Measurements from ENCODE around the gene C11orf52.

The C11orf52 gene

DNA sequence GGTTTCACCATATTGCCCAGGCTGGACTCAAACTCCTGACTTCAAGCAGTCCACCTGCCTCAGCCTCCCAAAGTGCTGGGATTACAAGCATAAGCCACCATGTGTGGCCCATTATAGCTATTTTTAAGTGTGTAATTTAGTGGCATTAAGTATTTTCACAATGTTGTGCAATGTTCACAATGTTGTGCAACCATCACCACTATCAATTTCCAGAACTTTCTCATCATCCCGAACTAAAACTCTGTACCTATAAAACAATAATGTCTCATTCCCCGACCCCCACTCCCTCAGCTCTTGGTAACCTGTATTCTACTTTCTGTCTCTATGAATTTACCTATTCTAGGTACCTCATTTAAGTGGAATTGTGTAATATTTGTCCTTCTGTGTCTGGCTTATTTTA is 31.9 kb upstream of the C11orf52 start:
- H3K36me3 ChIP-seq (ENCODE audit: control insufficient read depth, insufficient read depth, low read length) = no peaks in the 10 kb centered on the region
- no peak overlapping the region for H3K4me3 ChIP-seq (ENCODE audit: low read length)
- H3K9ac ChIP-seq (ENCODE audit: low read length) = no peak overlapping the region
- H3K4me1 ChIP-seq (ENCODE audit: control insufficient read depth, insufficient read depth, low read length) = no peaks in the 10 kb centered on the region
- no peak overlapping the region for H3K27ac ChIP-seq (ENCODE audit: low read depth, low read length)
- no peaks in the 10 kb centered on the region for H3K27me3 ChIP-seq (ENCODE audit: control insufficient read depth, insufficient read depth, low read length)

DNA sequence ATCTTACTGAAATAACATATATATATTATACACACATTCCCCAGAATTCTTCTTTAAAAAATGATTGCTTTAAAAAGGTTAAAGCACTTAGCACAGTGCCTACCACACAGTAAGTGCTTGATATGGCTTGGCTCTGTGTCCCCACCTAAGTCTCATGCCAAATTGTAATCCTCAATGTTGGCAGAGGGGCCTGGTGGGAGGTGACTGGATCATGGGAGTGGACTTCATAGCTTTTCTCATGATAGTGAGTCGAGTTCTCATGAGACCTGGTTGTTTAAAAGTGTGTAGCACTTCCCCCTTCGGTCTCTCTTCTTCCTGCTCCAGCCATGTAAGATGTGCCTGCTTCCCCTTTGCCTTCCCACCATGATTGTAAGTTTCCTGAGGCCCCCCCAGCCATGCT is 13.3 kb upstream of the C11orf52 start:
- H3K27me3 ChIP-seq (ENCODE audit: control insufficient read depth, insufficient read depth, low read length) = no peaks in the 10 kb centered on the region
- no peak overlapping the region for H3K9ac ChIP-seq (ENCODE audit: low read length)
- H3K4me1 ChIP-seq (ENCODE audit: control insufficient read depth, insufficient read depth, low read length) = peaks cover 4% of the 10 kb centered on the region
- no peaks in the 10 kb centered on the region for H3K36me3 ChIP-seq (ENCODE audit: control insufficient read depth, insufficient read depth, low read length)
- no peak overlapping the region for H3K4me3 ChIP-seq (ENCODE audit: low read length)
- no peak overlapping the region for H3K27ac ChIP-seq (ENCODE audit: low read depth, low read length)

DNA sequence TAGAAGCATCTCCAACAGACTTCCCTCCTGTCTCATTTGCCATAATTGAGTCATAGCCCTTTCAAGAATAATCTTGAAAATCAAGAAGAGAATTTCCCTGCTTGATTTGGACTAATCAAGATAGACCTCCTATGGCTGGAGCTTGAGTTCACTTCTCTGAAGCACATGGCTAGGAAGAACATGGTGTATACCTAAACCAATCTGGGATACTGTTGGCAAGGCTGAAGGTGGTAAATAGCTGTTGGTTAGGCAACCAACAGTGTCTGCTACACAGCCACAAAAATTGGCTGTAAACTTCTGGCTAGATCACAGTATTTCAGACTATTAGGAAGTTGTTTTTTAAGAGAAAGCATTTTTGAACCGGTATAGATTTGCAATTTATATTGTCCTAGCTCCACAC is 12.0 kb upstream of the C11orf52 start:
- H3K9ac ChIP-seq (ENCODE audit: low read length) = no peak overlapping the region
- no peak overlapping the region for H3K4me3 ChIP-seq (ENCODE audit: low read length)
- no peak overlapping the region for H3K27ac ChIP-seq (ENCODE audit: low read depth, low read length)
- no peaks in the 10 kb centered on the region for H3K36me3 ChIP-seq (ENCODE audit: control insufficient read depth, insufficient read depth, low read length)
- no peaks in the 10 kb centered on the region for H3K27me3 ChIP-seq (ENCODE audit: control insufficient read depth, insufficient read depth, low read length)
- H3K4me1 ChIP-seq (ENCODE audit: control insufficient read depth, insufficient read depth, low read length) = peaks cover 4% of the 10 kb centered on the region

DNA sequence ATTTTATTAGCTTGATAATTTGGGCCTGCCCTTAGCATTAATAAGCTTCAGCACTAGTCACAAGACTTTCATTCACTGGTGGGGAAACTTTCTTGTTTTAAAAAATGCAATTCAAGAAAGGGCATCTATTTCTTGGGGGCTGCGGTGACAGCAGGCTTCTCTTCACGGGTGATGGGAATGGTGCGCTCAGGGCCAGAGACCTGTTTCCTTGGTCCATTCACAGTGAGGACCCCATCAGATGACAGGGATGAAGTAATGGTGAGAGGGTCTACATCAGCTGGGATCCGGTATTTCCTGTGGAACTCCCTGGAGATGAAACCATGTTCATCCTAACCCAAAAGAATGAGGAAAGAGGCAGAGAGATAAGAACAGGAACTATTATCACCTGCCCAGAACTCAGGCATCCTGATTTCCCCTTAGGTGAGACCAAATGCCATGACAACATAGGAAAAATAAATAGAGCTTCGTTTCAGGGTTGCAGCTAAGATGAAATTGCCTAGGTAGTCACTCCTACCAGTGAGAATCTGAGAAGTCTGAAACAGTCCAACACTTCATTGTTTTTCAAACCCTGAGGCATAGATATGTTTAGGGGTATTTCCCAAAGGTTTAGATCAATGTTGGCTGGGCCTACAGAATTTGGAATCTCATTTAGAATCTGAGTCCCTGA is 9.9 kb upstream of the C11orf52 start:
- no peaks in the 10 kb centered on the region for H3K36me3 ChIP-seq (ENCODE audit: control insufficient read depth, insufficient read depth, low read length)
- peak overlapping the region; percentile 51 for H3K27ac ChIP-seq (ENCODE audit: low read depth, low read length)
- H3K4me3 ChIP-seq (ENCODE audit: low read length) = no peak overlapping the region
- peaks cover 3% of the 10 kb centered on the region for H3K27me3 ChIP-seq (ENCODE audit: control insufficient read depth, insufficient read depth, low read length)
- H3K9ac ChIP-seq (ENCODE audit: low read length) = no peak overlapping the region
- peaks cover 10% of the 10 kb centered on the region for H3K4me1 ChIP-seq (ENCODE audit: control insufficient read depth, insufficient read depth, low read length)

DNA sequence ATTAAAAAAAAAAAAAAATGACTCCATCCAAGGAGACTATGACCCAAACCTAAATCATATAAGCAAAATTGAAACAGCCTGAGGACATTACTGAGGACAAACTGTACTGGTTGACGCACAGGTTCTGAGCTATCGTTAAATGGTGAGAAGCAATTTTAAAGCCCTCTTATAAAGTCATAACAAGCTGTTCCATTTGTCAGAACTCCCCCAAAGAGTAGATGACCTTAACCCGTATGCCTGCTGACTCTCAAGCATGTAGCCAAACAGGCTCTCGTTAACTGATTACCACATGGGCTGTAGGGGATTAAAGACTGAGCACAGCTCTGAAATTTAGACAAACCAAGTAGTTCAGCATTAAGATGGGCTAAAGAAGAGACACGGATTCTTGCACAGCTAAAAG is 9.3 kb upstream of the C11orf52 start:
- Histone ChIP-seq H3K9ac (ENCODE audit: low read length) (no peak overlapping the region), H3K27me3 (ENCODE audit: control insufficient read depth, insufficient read depth, low read length) (peaks cover 3% of the 10 kb centered on the region), H3K4me1 (ENCODE audit: control insufficient read depth, insufficient read depth, low read length) (peaks cover 12% of the 10 kb centered on the region), H3K27ac (ENCODE audit: low read depth, low read length) (peak overlapping the region; percentile 98), H3K4me3 (ENCODE audit: low read length) (peak overlapping the region; percentile 36), H3K36me3 (ENCODE audit: control insufficient read depth, insufficient read depth, low read length) (no peaks in the 10 kb centered on the region)

DNA sequence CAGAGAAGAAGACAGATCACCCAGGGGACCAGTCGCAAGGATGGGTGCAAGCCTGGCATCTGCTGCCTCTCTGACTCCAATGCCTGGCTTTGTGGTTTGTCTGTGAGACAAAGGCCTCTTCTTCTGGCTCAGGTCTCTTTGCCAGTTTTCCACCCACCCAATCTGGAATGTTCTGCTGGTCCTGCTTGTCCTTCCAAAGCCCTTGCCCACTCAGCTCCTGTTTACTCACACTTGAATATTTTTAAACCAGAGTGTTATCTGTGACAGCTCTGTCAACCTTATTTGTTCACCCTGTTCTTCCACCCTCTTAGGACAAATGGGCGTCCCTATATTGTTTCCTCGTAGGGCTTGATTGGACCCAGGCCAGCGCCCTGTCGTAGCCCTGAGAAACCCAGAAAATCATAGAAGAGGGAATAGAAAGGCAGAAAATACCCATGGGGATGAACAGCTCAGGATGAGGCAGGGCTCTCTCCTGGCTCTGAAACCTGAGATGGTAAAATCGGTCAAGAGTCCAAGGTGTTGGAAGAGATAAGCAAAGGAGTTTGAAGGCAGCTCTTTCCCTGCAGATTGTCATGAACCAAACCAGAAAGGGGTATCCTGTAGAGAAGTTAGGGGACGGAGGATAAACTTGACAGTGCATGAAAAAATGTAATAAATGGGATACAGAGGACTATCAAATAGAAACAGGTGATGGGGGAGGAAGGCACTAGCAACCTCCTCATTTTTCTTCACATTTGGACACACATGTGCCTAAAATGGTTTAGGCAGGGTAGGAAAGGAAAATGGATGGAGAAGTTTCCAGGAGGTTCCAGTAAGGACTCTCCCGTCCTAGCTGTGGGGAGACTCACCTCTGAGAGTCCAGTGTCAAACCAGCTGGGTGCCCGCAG is 7.8 kb upstream of the C11orf52 start:
- Histone ChIP-seq H3K27ac (ENCODE audit: low read depth, low read length) (peak overlapping the region; percentile 98), H3K4me3 (ENCODE audit: low read length) (peak overlapping the region; percentile 78), H3K27me3 (ENCODE audit: control insufficient read depth, insufficient read depth, low read length) (peaks cover 3% of the 10 kb centered on the region), H3K36me3 (ENCODE audit: control insufficient read depth, insufficient read depth, low read length) (no peaks in the 10 kb centered on the region), H3K4me1 (ENCODE audit: control insufficient read depth, insufficient read depth, low read length) (peaks cover 12% of the 10 kb centered on the region), H3K9ac (ENCODE audit: low read length) (peak overlapping the region; percentile 6)

DNA sequence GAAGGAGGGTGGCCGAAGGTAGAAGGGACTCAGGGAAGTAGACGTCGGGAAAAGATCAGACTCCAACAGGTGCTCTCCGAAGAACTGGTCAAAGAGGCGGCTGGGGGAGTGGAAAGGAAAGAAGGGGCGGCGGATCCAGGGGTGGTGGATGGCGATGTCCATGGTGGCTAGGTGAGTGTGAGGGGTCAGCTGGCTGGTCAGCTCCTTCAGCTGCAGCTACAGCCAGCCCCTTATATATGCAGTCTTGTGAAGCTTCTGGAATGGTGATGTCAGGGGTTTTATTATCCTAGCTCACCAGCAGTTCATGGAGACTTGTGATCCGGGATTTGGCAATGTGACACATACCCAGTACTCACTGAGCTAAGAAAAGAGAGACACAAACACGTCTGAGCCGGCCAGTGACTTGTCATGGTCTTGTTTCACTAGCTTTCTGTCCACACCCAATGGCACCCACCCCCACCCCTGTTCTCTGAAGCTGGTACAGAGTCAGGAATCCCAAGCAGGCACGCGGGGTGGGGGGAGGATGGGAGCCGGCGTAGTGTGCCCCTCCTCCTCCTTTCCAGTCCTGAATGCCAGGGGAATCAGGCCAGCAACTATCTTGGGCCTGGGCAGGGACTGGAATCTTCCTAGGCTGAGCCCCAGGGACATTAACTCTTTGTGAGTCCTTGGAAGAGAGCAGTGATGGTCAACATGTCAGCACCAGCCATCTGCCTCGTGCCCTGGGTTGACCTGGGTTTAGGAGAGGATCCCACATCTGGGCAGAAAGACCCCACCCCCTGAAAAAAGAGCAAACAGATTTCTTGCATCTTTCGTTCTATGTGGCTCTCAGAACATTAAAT is 6.9 kb upstream of the C11orf52 start, which contains the start of gene CRYAB:
Gene CRYAB (minus strand): TSS at position 208 of the 839 bp plus-strand sequence. CDS start 46 bp downstream, at position 162.
- peaks cover 3% of the 10 kb centered on the region for H3K27me3 ChIP-seq (ENCODE audit: control insufficient read depth, insufficient read depth, low read length)
- H3K9ac ChIP-seq (ENCODE audit: low read length) = peak within 1 kb of the TSS; percentile 57
- peak within 1 kb of the TSS; percentile 98 for H3K27ac ChIP-seq (ENCODE audit: low read depth, low read length)
- H3K4me3 ChIP-seq (ENCODE audit: low read length) = peak within 1 kb of the TSS; percentile 78
- H3K4me1 ChIP-seq (ENCODE audit: control insufficient read depth, insufficient read depth, low read length) = peaks cover 12% of the 10 kb centered on the region
- no peaks in the 10 kb centered on the region for H3K36me3 ChIP-seq (ENCODE audit: control insufficient read depth, insufficient read depth, low read length)

DNA sequence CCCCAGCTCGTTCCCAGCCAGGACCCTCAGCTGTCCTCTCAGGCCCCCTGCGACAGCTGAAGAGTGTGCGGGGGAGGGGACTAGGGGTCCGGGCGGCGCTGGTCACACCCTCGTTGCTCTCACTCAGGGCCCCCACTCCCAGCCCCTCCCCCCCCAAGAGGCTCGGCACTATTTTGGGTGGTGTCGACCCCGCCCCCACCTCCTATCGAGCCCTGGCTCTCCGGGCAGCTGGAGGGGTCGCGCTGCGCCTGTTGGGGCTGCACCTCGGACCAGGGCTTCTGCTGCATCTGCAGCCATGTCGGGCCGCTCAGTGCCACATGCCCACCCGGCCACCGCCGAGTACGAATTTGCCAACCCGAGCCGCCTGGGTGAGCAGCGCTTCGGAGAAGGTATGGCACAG is 6.2 kb upstream of the C11orf52 start, which contains the start of gene HSPB2:
Gene HSPB2 (plus strand): TSS at position 200 of the 400 bp plus-strand sequence. CDS start 96 bp downstream, at position 296.
- Histone ChIP-seq H3K36me3 (ENCODE audit: control insufficient read depth, insufficient read depth, low read length) (no peaks in the 10 kb centered on the region), H3K4me1 (ENCODE audit: control insufficient read depth, insufficient read depth, low read length) (peaks cover 12% of the 10 kb centered on the region), H3K27ac (ENCODE audit: low read depth, low read length) (peak within 1 kb of the TSS; percentile 98), H3K27me3 (ENCODE audit: control insufficient read depth, insufficient read depth, low read length) (peaks cover 3% of the 10 kb centered on the region), H3K9ac (ENCODE audit: low read length) (peak within 1 kb of the TSS; percentile 57), H3K4me3 (ENCODE audit: low read length) (peak within 1 kb of the TSS; percentile 78)

DNA sequence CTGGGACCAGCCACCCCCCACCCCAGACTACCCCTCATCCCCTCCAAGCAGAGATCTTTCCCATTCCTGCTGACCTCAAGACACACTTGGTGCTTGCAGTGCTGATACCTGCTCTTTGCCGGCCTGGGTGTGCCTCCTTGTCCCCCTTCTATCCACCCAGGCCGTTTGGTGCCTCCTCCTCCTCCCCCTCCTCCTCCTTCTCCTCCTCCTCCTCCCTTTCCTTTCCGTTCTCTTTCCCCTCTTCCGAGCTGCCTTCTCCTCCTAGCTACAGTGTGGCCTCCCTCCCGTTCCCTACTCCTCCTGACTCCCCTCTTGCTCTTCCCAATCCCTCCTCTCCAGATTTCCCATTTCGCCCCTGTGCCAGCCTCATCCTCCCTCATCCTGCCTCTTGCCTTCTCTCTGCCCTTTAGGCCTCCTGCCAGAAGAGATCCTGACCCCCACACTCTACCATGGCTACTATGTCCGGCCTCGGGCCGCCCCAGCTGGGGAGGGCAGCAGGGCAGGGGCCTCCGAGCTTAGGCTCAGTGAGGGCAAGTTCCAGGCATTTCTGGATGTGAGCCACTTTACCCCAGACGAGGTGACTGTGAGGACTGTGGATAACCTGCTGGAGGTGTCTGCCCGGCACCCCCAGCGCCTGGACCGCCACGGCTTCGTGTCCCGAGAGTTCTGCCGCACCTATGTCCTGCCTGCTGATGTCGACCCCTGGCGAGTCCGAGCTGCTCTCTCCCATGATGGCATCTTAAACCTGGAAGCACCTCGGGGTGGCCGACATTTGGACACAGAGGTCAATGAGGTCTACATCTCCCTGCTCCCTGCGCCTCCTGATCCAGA is 5.5 kb upstream of the C11orf52 start:
- H3K27me3 ChIP-seq (ENCODE audit: control insufficient read depth, insufficient read depth, low read length) = peaks cover 3% of the 10 kb centered on the region
- H3K4me1 ChIP-seq (ENCODE audit: control insufficient read depth, insufficient read depth, low read length) = peaks cover 12% of the 10 kb centered on the region

DNA sequence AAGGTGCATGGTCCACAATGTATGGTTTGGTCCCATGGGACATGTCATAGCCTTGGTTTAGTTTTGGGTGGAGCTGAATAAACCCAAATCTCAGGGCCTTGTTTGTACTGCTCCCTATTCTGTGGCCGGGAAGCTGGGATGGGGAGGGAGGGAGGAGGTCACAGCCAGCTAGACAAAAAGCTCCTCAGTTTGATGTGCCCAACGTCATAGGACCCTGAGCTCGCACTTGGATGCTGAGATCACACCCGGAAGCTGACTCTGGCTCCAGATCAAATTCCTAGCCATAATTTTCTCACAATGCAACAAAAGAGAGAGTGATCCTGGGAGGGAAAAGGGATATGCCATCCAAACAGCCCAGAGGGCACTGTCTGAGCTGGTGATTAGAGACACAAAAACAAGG is 4.7 kb upstream of the C11orf52 start:
- Histone ChIP-seq H3K36me3 (ENCODE audit: control insufficient read depth, insufficient read depth, low read length) (no peaks in the 10 kb centered on the region), H3K27ac (ENCODE audit: low read depth, low read length) (peak overlapping the region; percentile 98), H3K9ac (ENCODE audit: low read length) (no peak overlapping the region), H3K4me1 (ENCODE audit: control insufficient read depth, insufficient read depth, low read length) (peaks cover 12% of the 10 kb centered on the region), H3K27me3 (ENCODE audit: control insufficient read depth, insufficient read depth, low read length) (peaks cover 3% of the 10 kb centered on the region), H3K4me3 (ENCODE audit: low read length) (peak overlapping the region; percentile 78)

More for the DNA sequence above, 5.5 kb upstream of the C11orf52 start:
- H3K36me3 ChIP-seq (ENCODE audit: control insufficient read depth, insufficient read depth, low read length) = no peaks in the 10 kb centered on the region
- peak overlapping the region; percentile 98 for H3K27ac ChIP-seq (ENCODE audit: low read depth, low read length)
- no peak overlapping the region for H3K9ac ChIP-seq (ENCODE audit: low read length)
- H3K4me3 ChIP-seq (ENCODE audit: low read length) = peak overlapping the region; percentile 78

DNA sequence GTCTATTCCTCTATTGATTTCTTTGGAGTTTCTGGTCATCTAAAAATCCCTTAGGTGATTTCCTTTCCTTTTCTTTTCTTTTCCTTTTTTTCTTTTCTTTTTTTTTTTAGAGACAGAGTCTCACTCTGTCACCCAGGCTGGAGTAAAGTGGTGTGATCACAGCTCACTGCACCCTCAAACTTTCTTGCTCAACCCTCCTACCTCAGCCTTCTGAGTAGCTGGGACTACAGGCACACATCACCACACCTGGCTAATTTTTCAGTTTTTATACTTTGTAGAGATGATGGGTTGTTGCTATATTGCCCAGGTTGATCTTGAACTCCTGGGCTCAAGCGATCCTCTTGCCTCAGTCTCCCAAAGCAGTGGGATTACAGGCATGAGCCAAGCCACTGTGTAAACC is 1.9 kb upstream of the C11orf52 start:
- Histone ChIP-seq H3K4me3 (ENCODE audit: low read length) (no peak overlapping the region), H3K27me3 (ENCODE audit: control insufficient read depth, insufficient read depth, low read length) (peaks cover 3% of the 10 kb centered on the region), H3K9ac (ENCODE audit: low read length) (no peak overlapping the region), H3K27ac (ENCODE audit: low read depth, low read length) (no peak overlapping the region), H3K4me1 (ENCODE audit: control insufficient read depth, insufficient read depth, low read length) (peaks cover 8% of the 10 kb centered on the region), H3K36me3 (ENCODE audit: control insufficient read depth, insufficient read depth, low read length) (no peaks in the 10 kb centered on the region)

Measured in rectal smooth muscle tissue (tissue), 1 donor.